RCC 7860 (cell line): ENCODE data around the gene SH2D3A.
A peak's percentile ranks its signal among the peaks of the same experiment; 100 is the strongest.

Experiments used
- DNase-seq: peaks from one replicate; pipeline ENCODE4 v3.0.0-alpha.2; 2015; ENCODE audit warnings: low spot score
- FAIRE-seq: peaks from 2 replicates; lab custom pipeline; 2012; peaks lifted over from hg19 to GRCh38; lab: Jason Lieb, UNC

The SH2D3A gene

DNA sequence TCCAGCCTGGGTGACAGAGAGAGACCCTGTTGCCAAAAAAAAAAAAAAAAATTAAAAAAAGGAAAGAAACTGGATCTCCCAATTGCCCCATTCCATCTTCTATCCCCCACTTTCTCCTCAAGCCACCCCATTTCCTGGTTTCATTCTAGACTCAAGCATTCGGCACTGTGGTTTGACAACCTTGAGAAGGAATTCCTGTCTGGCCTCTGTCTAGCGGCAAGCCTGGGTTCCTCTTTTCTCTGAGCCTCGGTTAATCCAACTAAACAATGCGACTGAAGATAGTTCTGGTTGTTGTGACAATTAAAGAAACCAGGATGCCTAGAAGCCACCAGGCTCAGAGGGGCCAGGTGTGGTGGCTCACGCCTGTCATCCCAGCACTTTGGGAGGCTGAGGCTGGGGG lies 43.5 kb downstream of the SH2D3A start:
- FAIRE-seq = no peak
- DNase-seq = no peak

DNA sequence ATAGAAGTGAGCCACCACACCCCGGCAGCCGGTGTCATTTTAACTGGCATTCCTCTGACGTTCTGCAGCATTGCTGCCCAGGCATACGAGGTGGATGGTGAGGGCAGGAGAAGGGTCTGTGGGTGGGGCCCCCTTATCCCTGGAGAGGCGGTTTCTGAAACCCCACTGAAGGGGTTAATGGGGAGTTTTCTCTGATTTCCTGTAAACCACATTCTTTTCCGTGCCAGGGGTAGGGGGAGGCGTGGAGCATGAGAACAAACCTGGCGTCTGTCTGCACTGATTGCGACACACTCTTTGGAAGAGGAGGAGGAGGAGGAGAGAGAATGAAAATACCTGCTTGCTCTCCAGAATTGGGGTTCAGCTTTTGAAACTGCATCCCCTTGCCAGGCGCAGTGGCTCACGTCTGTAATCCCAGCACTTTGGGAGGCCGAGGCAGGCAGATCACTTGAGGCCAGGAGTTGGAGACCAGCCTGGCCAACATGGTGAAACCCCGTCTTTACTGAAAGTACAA lies 44.1 kb downstream of the SH2D3A start:
- FAIRE-seq (no peak), DNase-seq (peak; percentile 25)

- FAIRE-seq = no peak
- no peak for DNase-seq
Observed at GRCh38 chr19:6721773-6722172, 45.5 kb downstream of the SH2D3A start.

GRCh38 chr19:6721138-6721474 lies 46.1 kb downstream of the SH2D3A start:
- FAIRE-seq = no peak

GRCh38 chr19:6720369-6721137 lies 46.7 kb downstream of the SH2D3A start, which contains the start of gene C3:
C3 (minus strand) TSS chr19:6720650; CDS start chr19:6720589, 61 bp downstream.
- no peak for DNase-seq
- FAIRE-seq = no peak

More at GRCh38 chr19:6721138-6721474, 46.1 kb downstream of the SH2D3A start:
- DNase-seq = no peak

DNA sequence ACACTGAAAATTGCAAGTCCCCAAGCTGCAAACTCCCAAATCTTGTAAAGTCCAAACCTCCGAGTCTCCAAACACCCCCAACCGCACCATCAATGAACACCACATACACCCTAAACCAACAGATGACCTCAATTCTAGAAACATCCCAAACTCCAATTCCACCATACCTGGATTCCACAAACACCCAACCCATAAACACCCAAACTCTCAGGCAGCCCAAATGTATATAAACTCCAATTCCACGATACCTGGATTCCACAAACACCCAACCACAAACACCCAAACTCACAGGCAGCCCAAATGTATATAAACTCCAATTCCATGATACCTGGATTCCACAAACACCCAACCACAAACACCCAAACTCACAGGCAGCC lies 47.3 kb downstream of the SH2D3A start:
- FAIRE-seq (no peak), DNase-seq (no peak)

DNA sequence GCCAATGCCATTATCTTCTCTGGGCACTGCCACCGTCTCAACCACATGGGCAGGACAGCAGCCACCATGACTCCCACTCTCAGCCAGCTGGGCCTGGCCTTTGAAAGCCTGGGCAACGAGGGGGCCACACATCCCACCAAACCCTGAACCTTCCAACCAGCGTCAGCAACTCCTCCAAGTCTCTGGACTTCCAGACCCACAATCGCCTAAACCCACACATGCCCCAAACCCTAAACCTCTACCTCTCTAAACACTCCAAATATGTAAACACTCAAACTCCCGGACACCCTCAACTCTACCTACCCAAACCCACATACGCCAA lies 47.7 kb downstream of the SH2D3A start:
- FAIRE-seq (no peak), DNase-seq (no peak)

GRCh38 chr19:6718741-6719539 lies 48.3 kb downstream of the SH2D3A start:
- DNase-seq (no peak), FAIRE-seq (no peak)

DNA sequence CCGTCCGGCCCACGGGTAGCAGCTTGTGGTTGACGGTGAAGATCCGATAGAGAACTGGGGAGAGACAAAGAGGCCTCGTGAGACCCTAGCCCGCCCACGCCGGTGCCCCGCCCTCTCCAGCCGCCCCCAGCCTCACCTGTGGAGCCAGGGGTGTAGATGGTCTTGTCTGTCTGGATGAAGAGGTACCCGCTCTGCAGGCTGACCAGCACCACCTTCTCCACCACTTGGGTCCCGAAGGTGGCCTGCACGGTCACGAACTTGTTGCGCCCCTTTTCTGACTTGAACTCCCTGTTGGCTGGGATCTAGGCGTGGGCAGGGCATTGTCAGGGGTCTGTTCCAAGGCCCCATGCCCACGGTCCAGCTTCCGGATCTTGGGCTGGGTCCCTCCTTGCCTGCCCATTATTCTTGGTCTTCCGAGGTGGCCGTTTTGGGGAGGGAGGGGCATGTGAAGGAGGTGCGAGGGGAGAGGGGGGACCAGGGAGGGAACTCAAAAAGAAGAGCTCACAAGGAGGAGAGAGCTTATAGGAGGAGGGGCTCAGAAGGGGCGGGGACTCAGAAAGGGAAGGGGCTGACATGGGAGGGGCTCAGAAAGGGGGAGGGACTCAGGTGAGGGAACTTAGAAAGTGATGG lies 49.0 kb downstream of the SH2D3A start:
- DNase-seq = no peak
- no peak for FAIRE-seq

DNA sequence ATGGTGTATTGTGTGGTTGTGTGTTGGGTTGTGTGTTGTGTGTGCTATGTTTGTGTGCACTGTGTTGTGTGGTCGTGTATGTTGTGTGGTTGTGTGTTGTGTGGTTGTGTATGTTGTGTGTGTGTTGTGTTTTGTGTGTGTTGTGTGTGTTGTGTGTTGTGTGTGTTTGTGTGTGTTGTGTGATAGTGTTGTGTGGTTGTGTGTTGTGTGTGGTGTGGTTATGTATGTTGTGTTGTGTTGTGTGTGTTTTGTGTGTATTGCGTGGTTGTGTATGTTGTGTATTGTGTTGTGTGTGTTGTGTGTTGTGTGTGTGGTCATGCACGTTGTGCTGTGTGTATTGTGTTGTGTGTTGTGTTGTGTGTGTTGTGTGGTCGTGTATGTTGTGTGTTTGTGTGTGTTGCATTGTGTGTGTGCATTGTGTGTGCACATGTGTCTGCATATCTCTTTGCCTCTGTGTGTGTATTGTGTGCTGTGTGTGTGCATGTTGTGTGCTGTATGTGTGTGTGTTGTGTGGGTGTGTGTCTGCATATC lies 49.7 kb downstream of the SH2D3A start:
- no peak for FAIRE-seq
- no peak for DNase-seq

DNA sequence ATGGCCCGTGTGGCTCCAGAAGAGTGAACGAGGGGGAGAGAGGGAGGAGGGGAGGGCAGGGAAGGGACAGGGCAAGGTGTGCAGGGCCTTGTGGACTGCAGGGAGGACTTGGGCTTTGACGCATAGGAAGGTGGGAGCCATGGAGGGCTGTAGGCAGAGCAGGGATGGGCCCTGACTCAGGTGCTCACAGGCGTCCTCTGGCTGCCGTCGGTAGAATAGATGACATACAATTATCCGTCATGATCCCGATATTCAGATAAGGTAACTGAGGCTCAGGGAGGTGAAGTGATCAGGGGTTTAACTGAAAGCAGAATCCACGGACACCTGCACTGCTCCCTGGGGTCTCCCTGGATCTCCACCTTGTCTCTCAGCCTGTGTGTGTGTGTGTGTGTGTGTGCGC lies 50.2 kb downstream of the SH2D3A start:
- DNase-seq (no peak), FAIRE-seq (no peak)

GRCh38 chr19:6716610-6716970 lies 50.6 kb downstream of the SH2D3A start:
- no peak for DNase-seq
- FAIRE-seq = no peak

DNA sequence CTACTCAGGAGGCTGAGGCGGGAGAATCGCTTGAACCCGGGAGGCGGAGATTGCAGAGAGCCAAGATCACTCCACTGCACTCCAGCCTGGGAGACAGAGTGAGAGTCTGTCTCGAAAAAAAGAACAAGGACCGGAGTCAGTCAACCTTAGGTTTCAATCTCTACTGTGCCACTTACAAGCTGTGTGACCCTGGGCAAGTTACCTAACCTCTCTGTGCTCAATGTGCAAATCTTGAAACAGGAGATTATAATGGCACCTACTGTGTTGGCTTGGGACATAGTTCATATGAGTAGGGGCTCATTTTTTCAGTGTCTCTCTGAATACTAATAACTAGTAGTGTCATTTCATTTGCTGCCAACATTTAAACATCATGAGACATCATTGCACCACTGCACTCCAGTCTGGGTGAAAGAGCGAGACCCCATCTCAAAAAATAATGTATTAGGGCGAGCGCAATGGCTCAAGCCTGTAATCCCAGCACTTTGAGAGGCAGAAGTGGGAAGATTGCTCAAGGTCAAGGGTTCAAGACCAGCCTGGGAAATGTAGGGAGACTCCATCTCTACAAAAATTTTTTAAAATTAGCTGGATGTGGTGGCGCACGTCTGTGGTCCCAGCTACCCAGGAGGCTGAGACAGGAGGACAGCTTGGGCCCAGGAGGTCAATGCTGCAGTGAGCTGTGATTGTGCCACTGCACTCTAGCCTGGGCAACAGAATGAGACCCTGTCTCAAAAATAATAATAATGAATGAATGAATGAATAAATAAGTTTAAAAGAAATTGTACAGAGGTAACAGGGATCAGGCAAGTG lies 52.3 kb downstream of the SH2D3A start:
- no peak for DNase-seq
- FAIRE-seq = no peak

DNA sequence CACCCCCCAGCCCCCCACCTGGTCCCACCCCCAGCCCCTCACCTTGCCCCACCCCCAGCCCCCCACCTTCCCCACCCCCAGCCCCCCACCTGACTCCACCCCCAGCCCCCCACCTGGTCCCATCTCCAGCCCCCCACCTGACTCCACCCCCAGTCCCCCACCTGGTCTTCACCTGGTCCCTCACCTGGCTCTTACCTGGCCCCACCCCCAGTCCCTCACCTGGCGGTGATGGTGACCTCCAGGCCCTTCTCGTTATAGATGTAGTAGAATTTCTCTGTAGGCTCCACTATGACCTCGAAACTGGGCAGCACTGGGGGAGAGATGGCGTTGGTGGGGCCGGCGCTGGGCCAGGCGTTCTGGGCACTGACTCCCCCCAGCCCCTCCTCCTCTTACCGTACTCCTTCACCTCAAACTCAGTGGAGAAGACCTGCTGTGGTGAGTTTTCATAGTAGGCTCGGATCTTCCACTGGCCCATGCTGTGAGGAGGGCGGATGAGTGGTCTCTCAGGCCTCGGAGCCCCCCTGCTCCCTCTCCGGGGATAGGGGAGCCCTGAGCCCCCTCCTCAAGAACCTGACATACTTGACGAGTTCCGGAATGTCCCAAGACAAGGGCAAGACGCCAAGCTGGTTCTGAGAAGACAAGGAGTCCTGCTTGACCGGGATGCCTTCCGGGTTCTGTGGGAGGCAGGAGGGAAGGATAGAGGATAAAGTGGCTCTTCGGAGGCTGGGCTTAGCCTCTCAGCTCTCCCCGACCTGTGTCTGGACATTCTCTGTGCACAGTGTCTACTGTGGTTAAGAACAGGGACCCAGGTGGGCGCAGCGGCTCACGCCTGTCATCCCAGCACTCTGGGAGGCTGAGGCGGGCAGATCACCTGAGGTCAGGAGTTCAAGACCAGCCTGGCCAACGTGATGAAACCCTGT lies 53.2 kb downstream of the SH2D3A start:
- DNase-seq (no peak), FAIRE-seq (no peak)

DNA sequence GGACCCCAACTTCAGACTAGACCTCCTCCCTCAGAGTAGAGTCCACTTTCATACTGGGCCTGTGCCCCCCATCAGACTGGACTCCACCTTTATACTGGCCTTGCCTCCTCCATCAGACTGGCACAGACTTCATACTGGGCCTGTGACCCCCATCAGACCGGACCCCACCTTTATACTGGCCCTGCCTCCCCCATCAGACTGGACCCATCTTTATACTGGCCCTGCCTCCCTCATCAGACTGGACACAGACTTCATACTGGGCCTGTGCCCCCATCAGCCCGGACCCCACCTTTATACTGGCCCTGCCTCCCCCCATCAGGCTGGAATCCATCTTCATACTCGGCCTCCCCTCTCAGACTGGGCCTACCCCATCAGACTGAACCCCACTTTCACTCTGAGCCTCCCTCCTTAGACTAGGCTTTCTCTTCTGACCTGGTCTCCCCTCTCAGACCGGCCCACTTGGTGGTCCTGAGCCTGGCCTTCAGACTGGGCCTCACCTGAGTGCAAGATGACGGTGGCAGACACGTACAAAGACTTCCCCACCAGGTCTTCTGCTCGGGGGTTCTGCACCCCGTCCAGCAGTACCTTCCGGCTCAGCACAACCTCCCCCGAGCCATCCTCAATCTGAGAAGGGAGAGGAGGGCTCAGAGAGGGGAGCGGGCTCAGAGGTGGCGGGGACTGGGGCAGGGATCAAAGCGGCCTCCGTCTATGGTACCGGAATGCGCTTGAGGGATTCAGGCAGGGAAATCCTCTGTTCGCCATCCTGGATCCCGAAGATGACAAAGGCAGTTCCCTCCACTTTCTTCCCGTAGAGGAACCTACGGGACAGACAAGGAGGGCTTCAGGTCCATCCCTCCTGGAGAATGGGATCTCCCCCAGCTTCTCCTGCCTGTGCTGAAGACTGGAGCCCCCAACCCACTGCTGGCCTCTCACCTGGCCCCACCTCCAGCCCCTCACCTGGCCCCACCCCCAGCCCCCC lies 54.3 kb downstream of the SH2D3A start:
- FAIRE-seq (no peak), DNase-seq (no peak)

- DNase-seq (no peak), FAIRE-seq (no peak)
Observed at GRCh38 chr19:6712231-6712630, 55.0 kb downstream of the SH2D3A start.

GRCh38 chr19:6711605-6712004 lies 55.6 kb downstream of the SH2D3A start:
- FAIRE-seq (no peak), DNase-seq (no peak)

DNA sequence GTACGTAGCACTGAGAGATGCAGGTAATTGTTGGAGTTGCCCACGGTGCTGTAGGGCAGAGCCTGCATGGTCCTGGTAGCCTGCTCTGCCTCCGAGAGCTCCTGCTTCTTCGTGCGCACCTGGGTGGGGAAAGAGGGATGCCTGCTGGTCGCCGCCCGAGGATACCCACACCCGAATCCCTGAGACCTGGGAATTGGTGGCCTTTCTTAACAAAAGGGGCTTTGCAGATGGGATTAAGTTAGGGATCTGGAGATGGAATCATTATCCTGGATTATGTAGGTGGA lies 56.2 kb downstream of the SH2D3A start:
- DNase-seq (no peak), FAIRE-seq (no peak)
